ENCODE data around the gene SLC2A1.
"Not testable (repeated sequence)": the region's sequence is repeated elsewhere in the genome, so short reads cannot be mapped to it uniquely, and the experiment has no call there.

- not testable (repeated sequence) for TF ChIP-seq POLR2A, CTCF (IDR thresholded peaks at IDR 0.05)
Measured at GRCh38 chr1:42899960-42900359, 58.7 kb downstream of the SLC2A1 start.
